ENCODE measurements around the gene CCDC92.

- TF ChIP-seq TCF7L2 (IDR thresholded peaks at IDR 0.05; ENCODE audit: low read depth, low read length) (no peak), SIN3A (IDR thresholded peaks at IDR 0.05; ENCODE audit: borderline replicate concordance, insufficient read depth, low read depth, low read length) (no peak), POLR2AphosphoS5 (IDR thresholded peaks at IDR 0.05; ENCODE audit: low read depth, low read length) (no peak)
- TF ChIP-seq, protein P1, sequence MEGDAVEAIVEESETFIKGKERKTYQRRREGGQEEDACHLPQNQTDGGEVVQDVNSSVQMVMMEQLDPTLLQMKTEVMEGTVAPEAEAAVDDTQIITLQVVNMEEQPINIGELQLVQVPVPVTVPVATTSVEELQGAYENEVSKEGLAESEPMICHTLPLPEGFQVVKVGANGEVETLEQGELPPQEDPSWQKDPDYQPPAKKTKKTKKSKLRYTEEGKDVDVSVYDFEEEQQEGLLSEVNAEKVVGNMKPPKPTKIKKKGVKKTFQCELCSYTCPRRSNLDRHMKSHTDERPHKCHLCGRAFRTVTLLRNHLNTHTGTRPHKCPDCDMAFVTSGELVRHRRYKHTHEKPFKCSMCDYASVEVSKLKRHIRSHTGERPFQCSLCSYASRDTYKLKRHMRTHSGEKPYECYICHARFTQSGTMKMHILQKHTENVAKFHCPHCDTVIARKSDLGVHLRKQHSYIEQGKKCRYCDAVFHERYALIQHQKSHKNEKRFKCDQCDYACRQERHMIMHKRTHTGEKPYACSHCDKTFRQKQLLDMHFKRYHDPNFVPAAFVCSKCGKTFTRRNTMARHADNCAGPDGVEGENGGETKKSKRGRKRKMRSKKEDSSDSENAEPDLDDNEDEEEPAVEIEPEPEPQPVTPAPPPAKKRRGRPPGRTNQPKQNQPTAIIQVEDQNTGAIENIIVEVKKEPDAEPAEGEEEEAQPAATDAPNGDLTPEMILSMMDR (IDR thresholded peaks at IDR 0.05), result no peak
These were observed 27.9 kb downstream of the CCDC92 start for GRCh38 chr12:123944696-123945095.
